Chondrocyte (in vitro differentiated cells): ENCODE measurements around the gene TRIM63. TPM values are rescaled to one million over a fixed set of nuclear protein-coding genes. Genes with fewer than 3 reads are reported as not detected.

Experiments used
- DNase-seq: peaks from one replicate; pipeline ENCODE4 v3.0.0; 2021; ENCODE audit warnings: mixed read lengths, low spot score
- H3K27ac Mint-ChIP-seq: one replicate; pipeline ENCODE4 v1.8.0; 2021; ENCODE audit warnings: mild to moderate bottlenecking, moderate library complexity, mixed read lengths; ENCODE audit not compliant: unreplicated experiment
- H3K27me3 Mint-ChIP-seq: 2 replicates; pipeline ENCODE4 v1.8.0; 2021; ENCODE audit warnings: low read depth, mixed read lengths
- H3K36me3 Mint-ChIP-seq: 2 replicates; pipeline ENCODE4 v1.8.0; 2021; ENCODE audit warnings: low read depth, mixed read lengths
- H3K4me1 Mint-ChIP-seq: 2 replicates; pipeline ENCODE4 v1.8.0; 2021; ENCODE audit warnings: low read depth, mild to moderate bottlenecking, mixed read lengths
- H3K4me3 Mint-ChIP-seq: one replicate; pipeline ENCODE4 v1.8.0; 2021; ENCODE audit warnings: mild to moderate bottlenecking, moderate library complexity, mixed read lengths; ENCODE audit not compliant: unreplicated experiment
- H3K9me3 Mint-ChIP-seq: 2 replicates; pipeline ENCODE4 v1.8.0; 2021; ENCODE audit warnings: low read depth, mixed read lengths
- total RNA-seq: library from RNA; stranded (reverse); gene quantifications from 3 replicates; pipeline ENCODE4 v1.2.1, GENCODE V29; 2021
- TF ChIP-seq, protein P1 (sequence below): fragments of 200-600 bp; sonication (generic); IDR thresholded peaks from 2 replicates; pipeline ENCODE4 v1.5.0; 2021; ENCODE audit warnings: antibody characterized with exemption, mild to moderate bottlenecking, moderate library complexity

TRIM63 gene
- total RNA-seq, 1 donor from 2014 or later, result 0.70 TPM

DNA sequence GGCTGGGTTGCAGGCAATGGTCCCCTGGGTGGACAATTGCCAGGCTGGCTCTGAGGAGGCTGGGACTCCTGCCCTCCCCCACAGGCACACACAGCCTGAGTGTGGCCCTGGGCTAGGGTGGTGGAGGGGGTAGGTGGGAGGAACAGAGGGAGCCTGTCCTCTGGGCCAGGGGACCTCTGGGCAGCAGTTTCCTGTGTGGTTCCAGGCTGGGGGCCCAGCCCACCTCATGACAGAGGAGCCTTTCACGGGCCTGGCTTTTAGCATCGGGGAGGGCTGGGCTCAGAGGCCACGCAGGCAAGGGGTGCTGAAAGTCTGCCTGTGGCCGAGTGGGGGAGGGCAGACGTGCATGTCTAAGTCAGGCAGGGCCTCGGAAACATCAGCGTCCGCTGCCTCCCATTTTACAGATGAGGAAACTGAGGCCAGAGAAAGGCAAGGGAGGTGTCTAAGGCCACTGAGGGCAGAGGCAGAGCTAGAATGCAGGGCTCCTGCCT is 38.9 kb downstream of the TRIM63 start:
- no peak overlapping the region for H3K4me3 Mint-ChIP-seq
- no peaks in the 10 kb centered on the region for H3K36me3 Mint-ChIP-seq
- TF ChIP-seq, protein P1, sequence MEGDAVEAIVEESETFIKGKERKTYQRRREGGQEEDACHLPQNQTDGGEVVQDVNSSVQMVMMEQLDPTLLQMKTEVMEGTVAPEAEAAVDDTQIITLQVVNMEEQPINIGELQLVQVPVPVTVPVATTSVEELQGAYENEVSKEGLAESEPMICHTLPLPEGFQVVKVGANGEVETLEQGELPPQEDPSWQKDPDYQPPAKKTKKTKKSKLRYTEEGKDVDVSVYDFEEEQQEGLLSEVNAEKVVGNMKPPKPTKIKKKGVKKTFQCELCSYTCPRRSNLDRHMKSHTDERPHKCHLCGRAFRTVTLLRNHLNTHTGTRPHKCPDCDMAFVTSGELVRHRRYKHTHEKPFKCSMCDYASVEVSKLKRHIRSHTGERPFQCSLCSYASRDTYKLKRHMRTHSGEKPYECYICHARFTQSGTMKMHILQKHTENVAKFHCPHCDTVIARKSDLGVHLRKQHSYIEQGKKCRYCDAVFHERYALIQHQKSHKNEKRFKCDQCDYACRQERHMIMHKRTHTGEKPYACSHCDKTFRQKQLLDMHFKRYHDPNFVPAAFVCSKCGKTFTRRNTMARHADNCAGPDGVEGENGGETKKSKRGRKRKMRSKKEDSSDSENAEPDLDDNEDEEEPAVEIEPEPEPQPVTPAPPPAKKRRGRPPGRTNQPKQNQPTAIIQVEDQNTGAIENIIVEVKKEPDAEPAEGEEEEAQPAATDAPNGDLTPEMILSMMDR, result no peak
- H3K27ac Mint-ChIP-seq, result no peak overlapping the region
- no peaks in the 10 kb centered on the region for H3K9me3 Mint-ChIP-seq
- no peaks in the 10 kb centered on the region for H3K27me3 Mint-ChIP-seq
- DNase-seq, result no peak
- peaks cover 15% of the 10 kb centered on the region for H3K4me1 Mint-ChIP-seq

- H3K9me3 Mint-ChIP-seq, result no peaks in the 10 kb centered on the region
- no peaks in the 10 kb centered on the region for H3K27me3 Mint-ChIP-seq
- peaks cover 21% of the 10 kb centered on the region for H3K4me1 Mint-ChIP-seq
- no peak overlapping the region for H3K27ac Mint-ChIP-seq
- TF ChIP-seq, protein P1, result no peak
- H3K36me3 Mint-ChIP-seq, result no peaks in the 10 kb centered on the region
- no peak overlapping the region for H3K4me3 Mint-ChIP-seq
- no peak for DNase-seq
Measured at GRCh38 chr1:26027716-26028489, 39.5 kb downstream of the TRIM63 start.

DNA sequence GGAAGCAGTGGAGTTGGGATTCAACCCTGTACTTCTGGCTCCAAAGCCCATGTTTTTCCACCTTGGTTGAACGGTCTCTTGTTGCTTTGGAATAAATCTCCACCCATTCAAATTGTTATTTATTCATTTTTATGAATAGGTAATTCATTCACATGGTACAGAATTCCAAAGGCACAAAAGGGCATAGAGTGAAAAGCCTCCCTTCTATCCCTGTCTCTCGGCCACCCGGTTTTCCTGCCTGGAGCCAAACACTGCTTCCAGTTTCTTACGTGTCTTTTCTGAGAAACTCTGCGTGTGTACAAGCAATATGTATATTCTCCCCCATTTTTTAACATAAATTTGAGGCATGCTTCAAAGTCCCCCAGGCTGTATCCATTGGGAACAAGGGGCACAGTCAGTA is 41.9 kb downstream of the TRIM63 start:
- Mint-ChIP-seq H3K4me3 (no peak overlapping the region), H3K36me3 (no peaks in the 10 kb centered on the region), H3K27me3 (no peaks in the 10 kb centered on the region), H3K4me1 (peaks cover 40% of the 10 kb centered on the region), H3K9me3 (no peaks in the 10 kb centered on the region), H3K27ac (no peak overlapping the region)
- TF ChIP-seq, protein P1, result no peak
- no peak for DNase-seq

DNA sequence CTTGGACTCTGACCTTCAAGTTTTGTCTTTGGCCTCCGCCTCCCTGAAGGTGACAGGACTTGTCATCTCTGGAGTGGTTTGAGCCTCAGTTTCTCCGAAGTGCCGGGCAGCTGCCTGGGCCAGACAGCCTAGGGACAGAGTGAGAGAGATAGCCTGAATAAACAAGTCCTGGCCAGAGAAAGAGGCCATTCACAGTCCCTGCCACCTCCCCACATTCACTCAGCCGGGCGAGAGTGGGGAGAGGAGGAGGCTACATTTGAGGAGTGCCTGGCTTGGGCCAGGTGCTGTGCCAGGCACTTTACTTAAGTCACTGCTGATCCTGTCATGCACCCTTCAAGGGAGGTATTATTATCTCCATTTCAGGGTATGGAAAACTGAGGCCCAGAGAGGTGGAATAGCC is 42.4 kb downstream of the TRIM63 start:
- no peaks in the 10 kb centered on the region for H3K36me3 Mint-ChIP-seq

GRCh38 chr1:26023826-26024225 is 43.6 kb downstream of the TRIM63 start:
- DNase-seq, result no peak
- Mint-ChIP-seq H3K27me3 (no peaks in the 10 kb centered on the region), H3K4me3 (no peak overlapping the region), H3K9me3 (no peaks in the 10 kb centered on the region), H3K36me3 (no peaks in the 10 kb centered on the region), H3K4me1 (peaks cover 57% of the 10 kb centered on the region), H3K27ac (no peak overlapping the region)
- TF ChIP-seq, protein P1, result no peak

More for the DNA sequence above, 42.4 kb downstream of the TRIM63 start:
- H3K4me3 Mint-ChIP-seq, result no peak overlapping the region
- no peak overlapping the region for H3K27ac Mint-ChIP-seq
- TF ChIP-seq, protein P1, result no peak
- H3K27me3 Mint-ChIP-seq, result no peaks in the 10 kb centered on the region
- H3K4me1 Mint-ChIP-seq, result peaks cover 44% of the 10 kb centered on the region
- H3K9me3 Mint-ChIP-seq, result no peaks in the 10 kb centered on the region
- DNase-seq, result no peak
